ENCODE data around the gene RABGGTA.

Gene RABGGTA

DNA sequence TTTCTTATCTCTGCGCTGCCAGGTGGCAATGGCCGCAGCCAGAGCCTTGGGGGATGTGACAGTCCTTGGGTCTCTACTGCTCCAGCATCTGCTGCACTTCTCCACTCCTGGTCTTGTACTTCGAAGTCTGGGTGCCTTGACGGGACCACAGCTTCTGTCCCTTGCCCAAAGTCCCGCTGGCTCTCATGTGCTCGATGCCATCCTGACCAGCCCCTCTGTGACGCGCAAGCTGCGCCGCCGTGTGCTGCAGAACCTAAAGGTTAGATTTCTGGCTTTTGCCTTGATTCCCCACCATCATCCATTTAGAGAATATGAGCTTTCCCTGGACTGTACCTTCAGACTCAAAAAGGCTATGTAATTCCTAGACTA, 32.6 kb upstream of the RABGGTA start:
- DNase-seq = no peak

DNA sequence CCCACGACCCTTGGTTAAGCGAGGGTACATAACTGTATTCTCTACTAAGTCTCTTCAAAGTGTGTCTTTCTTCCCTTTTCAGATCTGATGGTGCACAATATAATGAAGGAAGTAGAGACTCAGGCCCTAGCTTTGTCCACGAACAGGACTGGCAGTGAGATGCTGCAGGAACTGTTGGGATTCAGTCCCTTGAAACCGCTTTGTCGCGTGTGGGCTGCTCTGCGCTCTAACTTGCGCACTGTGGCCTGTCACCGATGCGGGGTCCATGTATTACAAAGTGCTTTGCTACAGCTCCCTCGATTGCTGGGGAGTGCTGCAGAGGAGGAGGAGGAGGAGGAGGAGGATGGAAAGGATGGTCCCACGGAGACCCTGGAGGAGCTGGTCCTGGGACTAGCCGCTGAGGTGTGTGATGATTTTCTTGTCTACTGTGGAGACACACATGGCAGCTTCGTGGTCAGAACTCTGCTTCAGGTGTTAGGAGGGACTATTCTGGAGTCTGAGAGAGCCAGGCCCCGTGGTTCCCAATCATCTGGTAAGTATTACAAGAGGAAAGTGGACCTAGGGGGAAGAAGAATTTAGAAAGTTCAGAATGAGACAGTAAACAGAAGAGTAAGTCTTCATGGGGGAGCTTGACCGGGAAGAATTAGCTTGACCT, 29.1 kb upstream of the RABGGTA start:
- no peak for DNase-seq

DNA sequence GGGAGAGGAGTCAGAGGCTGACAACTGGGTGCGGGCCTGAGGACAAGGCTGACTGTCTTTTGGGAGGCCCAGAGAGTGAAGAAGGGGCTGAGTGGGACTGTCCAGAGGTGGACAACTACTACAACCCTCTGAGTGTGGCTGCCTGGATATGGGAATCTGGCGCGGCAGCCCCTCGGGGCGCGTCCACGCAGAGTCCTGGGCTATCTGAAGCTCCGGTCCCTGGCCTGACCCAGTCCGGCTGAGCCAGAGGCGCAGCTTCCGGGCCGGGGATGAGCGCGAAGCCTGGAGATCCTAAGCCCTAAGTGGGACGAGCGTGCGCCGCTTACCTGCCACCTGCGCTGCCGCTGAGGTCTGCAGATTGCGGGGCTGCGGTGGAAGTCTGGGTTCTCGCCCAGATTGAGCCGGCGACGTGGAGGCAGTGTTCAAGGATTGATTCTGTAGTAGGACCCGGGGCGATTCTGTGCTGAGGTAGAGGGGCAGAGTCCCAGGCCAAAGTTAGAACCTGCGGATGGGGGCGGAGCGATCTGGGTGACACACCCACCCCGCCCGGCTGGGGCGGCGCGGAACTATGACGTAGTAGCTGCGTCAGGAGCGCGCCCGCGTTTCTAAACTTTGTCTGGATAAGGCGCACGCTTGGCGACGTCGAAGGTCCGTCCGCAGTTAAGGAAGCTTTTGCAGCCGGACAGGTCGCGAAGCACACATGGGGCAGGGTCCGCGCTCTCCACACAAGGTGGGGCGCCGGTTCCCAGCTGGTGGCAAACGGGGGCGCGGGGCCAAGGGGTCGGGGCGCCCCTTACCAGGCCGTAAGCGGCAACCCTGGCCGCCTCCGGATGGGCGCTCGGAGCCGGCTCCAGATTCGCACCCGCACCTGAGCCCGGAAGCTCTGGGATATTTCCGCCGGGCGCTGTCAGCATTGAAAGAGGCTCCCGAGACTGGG, 28.1 kb upstream of the RABGGTA start, which contains the start of the genes DHRS1 and NOP9:
TSS of gene DHRS1 (minus strand) at position 526 of the 937 bp plus-strand sequence. CDS start 674 bp downstream, outside the sequence.
TSS of gene NOP9 (plus strand) at position 596 of the 937 bp plus-strand sequence. CDS start at position 701, 105 bp downstream.
- DNase-seq = peak; percentile 72 to 91

DNA sequence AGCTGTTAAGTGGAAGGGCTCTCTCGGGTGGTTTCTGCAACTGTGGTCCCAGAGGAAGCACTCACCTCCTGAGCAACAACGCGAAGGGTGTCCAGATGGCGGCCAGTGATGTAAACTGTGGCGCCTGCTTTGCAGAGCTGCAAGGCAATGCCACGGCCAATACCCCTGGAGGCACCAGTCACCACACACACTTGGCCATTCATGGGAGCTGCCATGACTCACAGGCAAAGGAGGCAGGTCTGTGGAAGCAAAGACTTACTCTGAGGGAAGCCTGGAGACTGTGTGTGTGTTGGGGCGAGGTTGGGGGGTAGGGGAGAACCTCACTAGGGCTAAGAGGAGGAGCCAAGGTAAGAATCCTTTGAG, 27.5 kb upstream of the RABGGTA start:
- no peak for DNase-seq

DNA sequence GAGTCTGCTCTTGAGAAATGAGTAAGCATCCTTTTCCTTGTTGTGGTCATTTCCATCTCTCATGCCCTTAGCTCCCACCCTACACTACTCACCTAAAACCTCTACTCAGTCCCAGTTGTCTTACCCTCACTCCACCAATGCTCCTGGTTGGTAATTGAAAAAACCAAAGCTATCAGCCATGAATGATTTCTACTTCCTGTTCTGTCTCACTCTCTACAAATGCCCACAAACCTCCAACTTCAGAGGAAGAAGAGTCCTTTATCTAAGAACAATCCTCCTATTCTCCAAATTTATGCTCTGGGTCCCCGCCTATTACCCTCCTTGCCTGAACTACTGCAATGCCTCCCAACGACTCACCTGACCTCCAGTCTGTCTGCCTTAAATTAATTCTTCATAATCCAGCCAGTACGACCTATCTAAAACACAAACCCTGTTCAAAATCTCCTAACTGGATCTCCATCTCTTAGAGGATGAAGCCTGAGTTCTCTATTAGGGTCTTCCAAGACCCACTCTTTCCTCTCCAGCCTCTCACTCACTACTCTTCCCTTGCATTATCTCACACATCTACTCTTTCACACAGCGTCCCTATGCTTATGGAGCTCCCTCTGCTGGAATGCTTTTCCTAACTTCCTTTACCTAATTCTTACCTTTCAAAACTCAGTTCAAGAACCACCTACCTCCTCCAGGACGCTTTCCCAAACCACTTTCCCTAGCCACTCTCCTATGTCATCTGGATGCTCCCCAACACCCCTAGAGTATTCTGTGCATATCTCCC, 26.0 kb upstream of the RABGGTA start:
- DNase-seq = peak; percentile 19 to 54

DNA sequence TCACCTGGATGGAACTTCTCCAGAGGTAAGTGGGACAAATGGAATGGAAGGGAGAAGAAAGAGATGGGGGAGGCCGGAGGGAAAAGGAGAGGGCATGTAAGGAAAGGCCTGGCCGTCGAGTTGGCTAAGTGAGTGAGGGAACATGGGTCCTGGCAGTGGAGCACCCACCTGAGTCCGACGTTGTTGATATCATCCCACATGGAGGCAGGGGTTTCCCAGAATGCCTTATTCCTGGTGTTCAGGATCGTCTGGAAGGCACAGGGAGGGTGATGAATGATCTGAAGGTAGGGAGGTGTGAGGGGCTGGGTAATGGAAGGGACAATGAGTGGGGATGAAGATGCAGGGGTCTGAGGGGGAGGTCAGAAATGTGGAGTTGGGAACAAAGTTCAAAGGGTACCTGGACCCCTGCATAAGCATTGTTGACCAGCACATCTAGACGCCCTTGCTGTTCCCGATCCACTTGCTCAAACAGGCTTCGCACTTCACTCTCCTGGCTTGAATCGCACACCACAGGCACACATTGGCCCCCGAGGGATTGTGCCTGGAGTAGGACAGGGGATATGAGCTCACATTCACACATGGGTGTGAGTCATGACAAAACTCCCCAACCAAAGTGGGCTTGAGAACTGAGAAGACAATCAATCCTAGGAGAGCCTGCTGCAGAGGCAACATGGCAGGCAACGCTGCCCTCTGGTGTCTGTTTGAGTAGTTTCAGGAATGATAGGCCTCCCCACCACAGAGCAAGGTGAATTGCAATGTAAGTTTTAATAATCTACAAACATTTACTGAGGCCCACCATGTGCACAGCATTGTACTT, 25.2 kb upstream of the RABGGTA start:
- peak; percentile 28 to 66 for DNase-seq

DNA sequence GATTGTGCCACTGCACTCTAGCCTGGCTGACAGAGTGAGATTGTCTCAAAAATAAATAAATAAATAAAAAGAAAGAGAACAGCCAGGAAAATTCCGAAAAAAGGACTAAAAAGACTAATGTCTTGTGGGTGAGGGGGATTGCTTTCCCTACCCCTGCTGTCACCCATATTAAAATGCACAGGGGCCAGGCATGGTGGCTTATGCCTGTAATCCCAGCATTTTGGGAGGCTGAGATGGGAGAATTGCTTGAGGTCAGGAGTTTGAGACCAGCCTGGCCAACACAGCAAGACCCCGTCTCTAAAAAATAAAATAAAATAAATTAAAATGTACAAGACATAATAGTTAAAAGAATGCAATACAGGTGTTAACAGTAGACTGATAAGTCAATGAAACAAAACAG, 22.1 kb upstream of the RABGGTA start:
- DNase-seq = no peak

DNA sequence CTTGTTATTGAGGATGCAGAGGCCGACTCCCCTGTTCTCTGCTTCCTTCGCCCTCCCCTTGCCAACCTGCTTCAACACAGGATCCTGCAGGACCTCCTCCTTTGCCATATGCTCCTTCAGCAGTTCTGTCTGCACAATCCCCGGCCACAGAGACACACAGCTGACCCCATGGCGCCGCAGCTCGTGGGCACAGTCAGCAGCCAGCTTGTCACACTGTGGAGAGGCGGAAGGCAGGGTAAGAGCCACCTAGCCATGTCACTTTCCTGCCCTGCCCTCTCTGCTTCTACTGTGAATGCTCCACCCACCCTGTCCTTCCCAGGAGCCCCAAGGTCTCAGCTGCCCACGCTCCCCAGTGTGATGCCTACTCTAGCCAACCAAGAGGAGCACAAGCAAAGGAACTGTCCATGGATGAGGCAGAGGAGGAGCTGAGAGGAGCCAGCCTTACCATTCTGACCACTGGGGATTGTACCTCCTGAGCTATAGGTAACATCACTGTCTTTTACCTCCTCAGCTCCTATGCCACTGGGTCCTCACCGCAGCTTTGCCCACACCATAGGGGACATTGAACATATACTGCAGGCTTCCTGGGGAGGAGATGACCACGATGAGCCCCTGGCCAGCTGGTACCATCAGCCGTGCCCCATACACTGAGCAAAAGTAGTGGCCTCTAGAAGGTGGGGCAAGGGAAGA, 20.9 kb upstream of the RABGGTA start:
- no peak for DNase-seq

DNA sequence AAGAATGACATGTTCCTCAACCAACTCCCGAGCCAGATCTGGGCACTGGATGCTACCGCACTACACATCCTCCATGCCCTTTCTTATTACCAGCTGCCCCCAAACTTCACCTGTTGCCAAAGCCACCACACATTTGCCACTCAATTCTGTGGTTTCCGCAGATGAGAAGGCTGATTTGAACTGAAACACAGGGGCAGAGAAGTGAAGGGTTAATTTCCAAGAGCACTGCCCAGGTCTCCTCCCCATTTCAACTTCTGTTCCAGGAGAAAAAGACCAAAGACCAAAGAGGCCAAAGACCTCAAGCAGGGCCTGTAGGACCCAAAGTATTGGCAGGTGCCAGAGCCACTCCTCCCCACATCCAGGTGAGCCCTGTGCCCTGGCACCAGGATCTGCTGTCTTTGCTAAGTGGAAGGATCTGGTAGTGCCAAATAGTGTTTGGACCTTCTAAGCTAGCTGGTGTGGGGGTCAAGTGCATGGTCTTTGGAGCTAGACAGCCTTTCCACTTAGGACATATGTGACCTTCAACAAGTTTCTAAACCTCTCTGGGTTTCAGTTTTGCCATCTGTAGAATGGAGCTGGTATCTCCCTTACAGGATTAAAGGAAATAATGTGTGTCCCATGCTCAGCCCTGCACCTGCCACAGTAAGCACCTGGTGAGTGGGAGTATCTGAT, 20.2 kb upstream of the RABGGTA start:
- no peak for DNase-seq

DNA sequence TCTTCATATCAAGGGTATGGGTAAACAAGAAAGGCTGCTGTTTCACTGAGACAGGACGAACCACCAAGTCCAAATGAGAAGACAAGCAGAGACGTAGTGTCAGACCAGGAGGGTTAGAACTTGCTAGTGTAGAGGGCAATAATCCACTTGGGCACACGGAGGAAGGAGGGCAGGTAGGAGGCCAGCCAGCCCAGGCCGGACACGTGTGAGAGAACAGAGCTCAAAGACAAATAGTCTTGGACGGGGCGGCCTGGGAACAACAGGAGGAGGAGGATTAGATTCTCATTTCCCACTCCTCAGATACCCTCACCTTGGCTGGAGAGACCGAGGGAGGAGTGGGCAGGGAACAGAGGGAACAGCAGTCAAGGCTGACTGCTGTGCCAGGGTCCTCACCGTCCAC, 19.3 kb upstream of the RABGGTA start:
- DNase-seq = no peak

DNA sequence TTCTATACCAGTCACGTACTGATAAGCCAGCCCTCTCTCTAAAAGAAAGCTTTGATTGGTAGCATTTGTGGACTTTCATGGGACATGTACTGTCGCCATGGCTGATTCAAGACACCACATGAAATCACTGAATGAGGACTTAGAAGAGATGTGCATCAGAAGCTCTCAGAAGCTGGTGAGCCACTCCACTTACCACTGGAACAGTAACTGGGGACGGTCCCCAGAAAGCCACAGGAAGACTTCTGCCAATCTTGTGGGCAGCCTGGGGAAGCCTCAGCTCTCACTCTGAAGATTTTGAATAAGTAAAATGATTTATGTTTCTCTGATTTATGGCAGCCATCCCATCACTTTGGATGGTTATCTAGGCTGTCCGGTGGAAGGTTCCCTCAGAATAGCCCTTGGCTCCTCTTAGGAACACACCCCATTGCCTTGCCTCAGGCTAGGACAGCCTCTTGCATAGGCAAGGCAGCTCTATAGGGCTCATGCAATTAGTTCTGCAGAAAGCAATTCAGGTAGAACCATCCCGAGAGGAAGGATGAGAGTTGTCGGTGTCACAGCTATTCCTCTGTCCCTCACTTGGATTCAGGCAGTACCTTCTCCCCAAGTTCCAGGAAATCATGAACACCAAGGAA, 18.4 kb upstream of the RABGGTA start:
- no peak for DNase-seq

DNA sequence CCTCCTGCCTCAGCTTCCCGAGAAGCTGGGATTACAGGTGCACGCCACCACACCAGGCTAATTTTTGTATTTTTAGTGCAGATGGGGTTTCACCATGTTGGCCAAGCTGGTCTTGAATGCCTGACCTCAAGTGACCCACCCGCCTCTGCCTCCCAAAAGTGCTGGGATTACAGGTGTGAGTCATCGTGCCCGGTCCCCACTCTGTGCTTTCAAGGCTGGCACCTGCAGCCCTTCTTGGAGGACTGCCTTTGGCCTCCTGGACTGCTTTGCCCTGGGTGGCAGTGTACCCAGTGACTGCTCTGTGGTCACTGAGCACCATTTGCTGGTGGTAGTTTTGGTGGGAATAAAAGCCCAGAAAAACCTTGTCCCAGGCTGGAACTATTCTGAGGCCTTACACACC, 15.6 kb upstream of the RABGGTA start:
- no peak for DNase-seq

DNA sequence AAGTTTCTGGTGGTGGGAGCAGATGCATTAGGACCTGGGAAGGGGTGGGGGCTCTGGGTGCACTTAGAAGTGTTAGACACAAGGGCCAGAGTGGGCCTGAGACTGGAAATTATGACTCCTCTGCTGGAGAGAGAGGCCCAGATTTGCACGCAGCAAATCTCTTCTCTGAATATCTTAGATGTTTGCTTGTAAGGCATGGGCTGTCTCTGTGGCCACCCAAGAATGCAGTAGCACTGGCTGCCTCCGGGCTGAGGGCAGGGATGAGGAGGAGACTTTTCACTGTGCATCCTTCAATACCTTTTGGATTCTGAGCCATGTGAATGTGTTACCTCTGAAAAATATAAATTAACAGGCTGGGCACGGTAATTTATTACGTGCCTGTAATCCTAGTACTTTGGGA, 14.0 kb upstream of the RABGGTA start:
- DNase-seq = no peak

DNA sequence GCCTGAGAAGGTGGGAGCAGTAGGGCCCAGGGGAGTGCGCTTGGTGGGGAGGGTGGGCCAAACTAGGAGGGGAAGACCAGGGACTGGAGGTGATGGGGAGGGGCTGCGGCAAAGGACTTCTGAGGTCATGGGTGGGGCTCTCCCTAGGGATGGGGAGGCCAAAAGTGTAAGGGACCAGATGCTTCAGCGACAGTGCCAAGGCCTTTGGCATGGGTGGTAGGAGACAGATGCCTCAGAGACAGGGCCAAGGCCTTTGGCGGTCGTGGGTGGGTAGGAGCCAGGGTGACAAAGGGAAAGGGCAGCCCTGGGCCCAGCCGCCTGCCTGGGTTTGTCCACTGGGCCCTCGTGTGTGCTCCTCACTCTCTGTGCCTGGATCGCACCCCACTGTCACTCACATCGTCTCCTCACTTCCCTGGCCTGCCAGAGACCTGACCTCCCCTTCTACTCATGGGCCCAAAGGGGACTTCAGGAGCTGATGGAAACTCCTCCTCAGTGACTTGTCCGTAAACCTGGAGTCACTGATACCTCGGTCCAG, 13.2 kb upstream of the RABGGTA start:
- DNase-seq = no peak

DNA sequence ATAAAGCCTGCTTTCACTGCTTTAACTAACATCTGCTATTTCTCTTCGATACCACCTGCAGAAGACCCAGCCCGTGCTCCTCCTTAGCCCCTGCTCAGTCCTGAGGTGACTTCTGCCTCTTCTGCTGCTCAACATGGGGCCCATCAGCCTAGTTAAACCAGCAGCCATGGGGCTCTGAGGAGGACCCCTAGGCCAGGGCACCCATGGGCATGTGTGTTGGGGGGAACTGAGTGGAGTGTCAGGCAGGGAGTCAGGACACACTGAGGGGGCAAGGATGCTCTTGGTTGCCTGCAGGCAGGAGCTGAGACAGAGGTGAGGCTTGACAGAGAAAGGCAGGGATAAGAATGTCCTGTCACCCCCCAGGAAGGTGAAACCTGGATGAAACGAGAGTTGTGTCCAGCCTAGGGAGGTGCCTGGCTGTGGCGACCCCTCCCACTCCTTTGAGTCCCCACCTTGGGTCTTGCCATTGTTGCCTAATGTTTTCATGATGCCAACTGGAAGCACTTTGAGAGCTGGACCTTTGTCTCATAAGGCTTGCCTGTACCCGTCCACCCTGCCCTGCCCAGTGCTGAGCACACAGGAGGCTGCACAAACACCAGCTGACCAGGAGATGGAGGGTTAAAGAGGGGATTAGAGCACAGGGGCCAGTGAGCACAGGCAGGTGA, 12.5 kb upstream of the RABGGTA start:
- no peak for DNase-seq

DNA sequence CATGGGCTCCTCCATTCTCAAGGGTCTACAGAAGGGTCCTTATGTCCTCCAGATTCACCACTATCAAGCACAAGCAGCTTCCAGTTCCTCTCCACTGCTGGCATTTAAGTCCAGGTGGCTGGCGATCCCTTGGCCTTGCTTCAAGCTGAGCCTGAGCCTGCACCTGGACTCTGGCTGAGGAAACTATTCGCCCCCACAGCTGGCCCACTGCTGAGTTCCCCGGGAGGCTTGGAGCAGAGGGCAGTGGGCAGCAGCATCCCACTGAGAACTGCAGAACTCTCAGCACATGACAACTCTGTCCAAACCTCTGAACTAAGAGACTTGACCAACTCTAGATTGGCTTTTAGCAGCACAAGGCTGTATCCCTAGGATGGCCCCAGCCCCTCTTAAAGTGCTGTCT, 11.3 kb upstream of the RABGGTA start:
- no peak for DNase-seq

DNA sequence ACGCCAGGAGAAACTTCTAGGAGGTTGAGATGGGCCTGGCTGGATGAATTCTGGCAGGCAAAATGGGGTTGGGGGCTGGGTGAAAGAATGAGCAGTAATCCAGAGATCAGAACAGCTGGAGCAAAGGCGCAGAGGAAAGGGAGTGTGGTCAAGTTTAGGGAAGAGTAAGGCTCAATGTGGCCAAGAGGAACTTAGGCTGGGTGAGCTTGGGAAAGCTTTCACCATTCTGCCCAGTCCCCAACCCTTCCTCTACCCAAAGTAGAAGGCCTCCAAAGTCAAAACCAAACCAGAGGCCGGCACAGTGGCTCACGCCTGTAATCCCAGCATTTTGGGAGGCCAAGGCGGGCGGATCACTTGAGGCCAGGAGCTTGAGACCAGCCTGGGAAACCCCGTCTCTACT, 10.2 kb upstream of the RABGGTA start:
- no peak for DNase-seq

DNA sequence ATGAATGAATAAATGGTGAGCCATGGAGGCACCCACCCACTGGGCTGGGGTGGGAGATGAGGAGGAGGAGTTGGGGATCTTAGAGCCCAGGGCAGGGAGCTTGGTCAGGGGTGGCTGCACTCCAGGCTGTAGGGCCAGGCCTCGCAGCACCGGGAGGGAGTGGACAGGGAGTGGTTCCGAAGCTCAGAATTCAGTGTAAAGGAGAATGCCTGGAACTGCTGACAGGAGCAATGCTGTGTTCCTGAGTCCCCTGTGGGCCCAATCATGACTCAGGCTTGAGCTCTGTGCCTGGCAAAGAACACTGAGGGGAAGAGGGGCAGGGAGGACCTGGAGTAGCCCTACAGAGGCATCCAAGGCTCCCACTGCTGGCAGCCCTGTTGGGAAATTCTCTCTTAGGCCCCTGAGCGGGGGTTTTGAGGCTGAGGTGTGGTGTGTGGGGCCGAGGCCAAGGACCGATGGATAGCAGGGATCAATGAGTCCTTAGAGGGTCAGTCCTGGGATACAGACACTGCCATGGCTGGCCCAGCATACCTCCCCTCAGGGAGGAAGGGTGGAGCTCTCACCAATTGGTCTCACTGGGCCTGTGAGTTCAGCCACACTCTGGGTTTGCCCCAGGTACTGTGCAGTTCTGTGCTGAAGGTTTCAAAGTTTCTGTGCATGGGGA, 9.5 kb upstream of the RABGGTA start:
- no peak for DNase-seq

All from NCI-H526 (cell line).